DOHH2 (cell line): ENCODE results near the gene RNU5B-1.

Source experiments
- H3F3A ChIP-seq: fragments of 200-600 bp; sonication (generic), shearing (Covaris generic); 2 replicates; pipeline ENCODE4 v1.6.0; 2016; ENCODE audit warnings: antibody characterized with exemption, mild to moderate bottlenecking; ENCODE audit not compliant: control insufficient read depth, insufficient read depth
- H3K27ac ChIP-seq: fragments of 200-600 bp; sonication (generic); 2 replicates; pipeline ENCODE4 v1.5.1; 2014; ENCODE audit warnings: low read depth, mild to moderate bottlenecking, low read length, moderate library complexity
- H3K27me3 ChIP-seq: fragments of 200-600 bp; sonication (generic); 2 replicates; pipeline ENCODE4 v1.6.1; 2014; ENCODE audit warnings: mild to moderate bottlenecking, low read length, mixed read lengths; ENCODE audit not compliant: control insufficient read depth
- H3K36me3 ChIP-seq: fragments of 200-600 bp; sonication (generic); 2 replicates; pipeline ENCODE4 v1.6.1; 2014; ENCODE audit warnings: mild to moderate bottlenecking, low read length, moderate library complexity, mixed read lengths; ENCODE audit not compliant: control insufficient read depth
- H3K4me1 ChIP-seq: fragments of 200-600 bp; sonication (generic); 2 replicates; pipeline ENCODE4 v1.6.1; 2014; ENCODE audit warnings: mild to moderate bottlenecking, low read length, mixed read lengths; ENCODE audit not compliant: control insufficient read depth
- H3K4me2 ChIP-seq: fragments of 200-600 bp; sonication (generic); 2 replicates; pipeline ENCODE4 v1.6.0; 2014; ENCODE audit warnings: mild to moderate bottlenecking, low read length, moderate library complexity
- H3K4me3 ChIP-seq: fragments of 200-600 bp; sonication (generic); 2 replicates; pipeline ENCODE4 v1.5.1; 2014; ENCODE audit warnings: mild to moderate bottlenecking, low read length, mixed read lengths
- H3K79me2 ChIP-seq: fragments of 200-600 bp; sonication (generic); 2 replicates; pipeline ENCODE4 v1.6.1; 2014; ENCODE audit warnings: mild to moderate bottlenecking, low read length, mixed read lengths; ENCODE audit not compliant: control insufficient read depth
- H3K9me2 ChIP-seq: fragments of 200-600 bp; sonication (generic); replicated peaks from 2 replicates; pipeline ENCODE4 v1.6.1; 2014; ENCODE audit warnings: mild to moderate bottlenecking, low read length, mixed read lengths; ENCODE audit not compliant: control insufficient read depth
- H3K9me3 ChIP-seq: fragments of 200-600 bp; sonication (generic); 2 replicates; pipeline ENCODE4 v1.6.1; 2014; ENCODE audit warnings: antibody characterized with exemption, low read length, mixed read lengths; ENCODE audit not compliant: control insufficient read depth, insufficient read depth
- H4K20me1 ChIP-seq: fragments of 200-600 bp; sonication (generic); 2 replicates; pipeline ENCODE4 v1.6.0; 2014; ENCODE audit warnings: low read depth, mild to moderate bottlenecking, antibody characterized with exemption, low read length, moderate library complexity; ENCODE audit not compliant: control insufficient read depth, insufficient read depth
- EZH2phosphoT487 ChIP-seq: fragments of 200-600 bp; sonication (generic); IDR thresholded peaks from 2 replicates; pipeline ENCODE4 v1.6.1; 2017; ENCODE audit warnings: borderline replicate concordance, mild to moderate bottlenecking, antibody characterized with exemption, low read length, moderate library complexity, mixed read lengths
- TF ChIP-seq, protein P1 (sequence below): fragments of 200-600 bp; sonication (generic); IDR thresholded peaks from one replicate; pipeline ENCODE4 v1.5.1; 2014; ENCODE audit warnings: antibody characterized with exemption, mild to moderate bottlenecking, low read depth, low read length; ENCODE audit not compliant: poor library complexity, severe bottlenecking

Gene RNU5B-1

DNA sequence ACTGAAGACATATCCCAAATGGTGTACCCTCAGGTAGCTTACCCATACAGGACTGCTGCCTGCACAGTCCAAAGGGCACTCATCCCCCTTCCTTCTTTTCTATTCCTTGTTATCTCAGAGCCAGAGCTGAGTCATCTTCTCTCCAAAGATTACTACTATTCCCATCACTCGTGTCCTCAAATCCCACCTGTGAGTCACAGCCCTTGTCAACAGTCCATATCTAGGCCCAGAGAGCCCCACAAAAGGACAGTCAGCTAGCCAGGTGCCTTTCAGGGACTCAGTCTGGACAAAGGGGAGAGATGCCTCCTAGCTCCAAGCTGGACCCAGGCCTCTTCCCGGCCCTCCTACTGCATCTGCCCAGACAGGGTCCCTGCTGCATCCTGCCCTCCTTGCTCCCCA is 28.8 kb upstream of the RNU5B-1 start:
- no peaks in the 10 kb centered on the region; the same call in 1 of the 2 replicates for H3K79me2 ChIP-seq
- H3K9me2 ChIP-seq = no peaks in the 10 kb centered on the region
- H3K9me3 ChIP-seq = no peaks in the 10 kb centered on the region
- H4K20me1 ChIP-seq = peaks cover 3% of the 10 kb centered on the region; the same call in 1 of the 2 replicates
- no peak overlapping the region for H3K4me3 ChIP-seq
- no peaks in the 10 kb centered on the region for H3K27me3 ChIP-seq
- H3F3A ChIP-seq = no peaks in the 10 kb centered on the region
- no peak overlapping the region for H3K27ac ChIP-seq
- H3K4me1 ChIP-seq = no peaks in the 10 kb centered on the region
- no peak for TF ChIP-seq EZH2phosphoT487
- TF ChIP-seq, protein P1, sequence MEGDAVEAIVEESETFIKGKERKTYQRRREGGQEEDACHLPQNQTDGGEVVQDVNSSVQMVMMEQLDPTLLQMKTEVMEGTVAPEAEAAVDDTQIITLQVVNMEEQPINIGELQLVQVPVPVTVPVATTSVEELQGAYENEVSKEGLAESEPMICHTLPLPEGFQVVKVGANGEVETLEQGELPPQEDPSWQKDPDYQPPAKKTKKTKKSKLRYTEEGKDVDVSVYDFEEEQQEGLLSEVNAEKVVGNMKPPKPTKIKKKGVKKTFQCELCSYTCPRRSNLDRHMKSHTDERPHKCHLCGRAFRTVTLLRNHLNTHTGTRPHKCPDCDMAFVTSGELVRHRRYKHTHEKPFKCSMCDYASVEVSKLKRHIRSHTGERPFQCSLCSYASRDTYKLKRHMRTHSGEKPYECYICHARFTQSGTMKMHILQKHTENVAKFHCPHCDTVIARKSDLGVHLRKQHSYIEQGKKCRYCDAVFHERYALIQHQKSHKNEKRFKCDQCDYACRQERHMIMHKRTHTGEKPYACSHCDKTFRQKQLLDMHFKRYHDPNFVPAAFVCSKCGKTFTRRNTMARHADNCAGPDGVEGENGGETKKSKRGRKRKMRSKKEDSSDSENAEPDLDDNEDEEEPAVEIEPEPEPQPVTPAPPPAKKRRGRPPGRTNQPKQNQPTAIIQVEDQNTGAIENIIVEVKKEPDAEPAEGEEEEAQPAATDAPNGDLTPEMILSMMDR = no peak
- H3K4me2 ChIP-seq = no peak overlapping the region
- peaks cover 3% of the 10 kb centered on the region for H3K36me3 ChIP-seq

DNA sequence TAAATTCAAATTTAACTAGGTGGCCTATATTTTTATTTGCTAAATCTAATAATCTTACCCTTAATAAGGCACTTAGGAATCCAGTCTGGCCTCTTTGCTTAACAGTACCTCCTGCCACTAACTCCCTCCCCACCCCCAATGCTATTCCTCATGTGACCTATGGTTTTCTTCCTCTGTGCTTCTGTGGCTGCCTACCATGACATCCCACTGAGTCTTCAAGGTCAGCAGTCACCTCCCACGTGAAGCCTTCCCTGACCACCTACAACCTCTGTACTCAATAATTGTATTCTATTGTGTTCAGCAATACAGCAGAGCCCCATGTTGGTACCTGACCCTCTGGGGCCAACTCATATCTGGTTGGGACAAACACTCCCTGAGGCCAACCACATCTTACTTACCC is 27.5 kb upstream of the RNU5B-1 start:
- Histone ChIP-seq H3K79me2 (no peaks in the 10 kb centered on the region; the same call in 1 of the 2 replicates), H3K4me2 (no peak overlapping the region), H4K20me1 (peaks cover 3% of the 10 kb centered on the region; the same call in 1 of the 2 replicates), H3K27me3 (no peaks in the 10 kb centered on the region), H3K27ac (no peak overlapping the region), H3K4me1 (no peaks in the 10 kb centered on the region), H3K36me3 (0 out of 2 replicates have a peak, but pooled peaks cover 2% of the 10 kb centered on the region), H3K4me3 (no peak overlapping the region), H3K9me2 (no peaks in the 10 kb centered on the region), H3F3A (no peaks in the 10 kb centered on the region), H3K9me3 (no peaks in the 10 kb centered on the region)
- TF ChIP-seq, protein P1 = no peak
- no peak for TF ChIP-seq EZH2phosphoT487

DNA sequence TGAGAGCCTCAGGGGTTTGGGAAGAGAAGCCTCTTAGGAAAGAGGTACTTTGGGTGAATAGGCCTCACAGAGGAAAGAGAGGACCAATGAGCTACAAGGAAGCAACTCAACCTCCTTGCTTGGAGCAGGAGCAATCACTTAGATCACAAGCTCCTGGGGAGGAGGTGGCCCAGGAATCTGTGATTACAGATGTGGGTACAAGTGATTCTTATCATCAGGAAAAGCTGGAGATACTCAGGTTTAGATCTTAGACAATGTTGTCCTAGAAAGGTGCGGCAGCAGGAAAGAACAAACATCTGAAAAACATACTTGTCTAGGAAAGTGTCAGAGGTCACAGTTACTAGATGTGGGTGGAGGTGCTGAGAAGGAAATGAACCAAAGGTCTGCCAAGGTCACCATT is 26.0 kb upstream of the RNU5B-1 start:
- H3K79me2 ChIP-seq = peaks cover 4% of the 10 kb centered on the region
- H3K36me3 ChIP-seq = peaks cover 2% of the 10 kb centered on the region; the same call in 1 of the 2 replicates
- H3K4me1 ChIP-seq = no peaks in the 10 kb centered on the region
- H3K9me2 ChIP-seq = no peaks in the 10 kb centered on the region
- no peak overlapping the region for H3K4me2 ChIP-seq
- H3K27ac ChIP-seq = no peak overlapping the region
- H3K27me3 ChIP-seq = no peaks in the 10 kb centered on the region
- H4K20me1 ChIP-seq = peaks cover 3% of the 10 kb centered on the region; the same call in 1 of the 2 replicates
- no peaks in the 10 kb centered on the region for H3F3A ChIP-seq
- no peak for TF ChIP-seq EZH2phosphoT487
- TF ChIP-seq, protein P1 = no peak
- H3K4me3 ChIP-seq = no peak overlapping the region
- H3K9me3 ChIP-seq = no peaks in the 10 kb centered on the region
